Upper lobe of left lung (tissue), 6 donors: ENCODE results near the gene KANSL1. TPM values are rescaled to one million over a fixed set of nuclear protein-coding genes. Genes with fewer than 3 reads are reported as not detected.

Source experiments
- ATAC-seq, 2 donors: fragments of 200-7000 bp; cut with Tn5 transposase; one replicate each; pipeline ENCODE4 v1.9.1; 2022; ENCODE audit warnings: mild to moderate bottlenecking in 2 of 2, moderate library complexity in 2 of 2; ENCODE audit not compliant: low FRiP score in 2 of 2
- DNase-seq, 2 donors: peaks; one replicate each; pipeline ENCODE4 v3.0.0-alpha.2; 2019 to 2020
- H3K27ac ChIP-seq, 4 donors: fragments of 200-600 bp; sonication (generic); one replicate each; pipeline ENCODE4 v1.5.1; 2016 to 2019
- H3K27me3 ChIP-seq, 4 donors: fragments of 200-600 bp; sonication (generic); one replicate each; pipeline ENCODE4 v1.5.1; 2017 to 2019
- H3K36me3 ChIP-seq, 4 donors: fragments of 200-600 bp; sonication (generic); one replicate each; pipeline ENCODE4 v1.5.1; 2016 to 2019
- H3K4me1 ChIP-seq, 4 donors: fragments of 200-600 bp; sonication (generic); one replicate each; pipeline ENCODE4 v1.5.1; 2018 to 2019
- H3K4me3 ChIP-seq, 4 donors: fragments of 200-600 bp; sonication (generic); one replicate each; pipeline ENCODE4 v1.5.1; 2017 to 2019; ENCODE audit warnings: mild to moderate bottlenecking in 2 of 4, moderate library complexity in 1 of 4
- H3K9me3 ChIP-seq, 4 donors: fragments of 200-600 bp; sonication (generic); one replicate each; pipeline ENCODE4 v1.5.1; 2018 to 2019
- CTCF ChIP-seq, 6 experiments: fragments of 450-650 bp in 4 of 6; fragments of 200-600 bp in 2 of 6; sonication (generic) in 2 of 6; IDR thresholded peaks; one replicate each; pipeline ENCODE4 v1.5.1; 2016 to 2019; ENCODE audit warnings: antibody characterized with exemption in 6 of 6
- EP300 ChIP-seq, 4 donors: sonication (generic); formaldehyde crosslinking; IDR thresholded peaks; one replicate each; pipeline ENCODE4 v1.5.1; 2017; ENCODE audit warnings: antibody characterized with exemption in 4 of 4, control low read depth in 2 of 4
- POLR2A ChIP-seq, 4 donors: fragments of 450-650 bp; IDR thresholded peaks; one replicate each; pipeline ENCODE4 v1.5.1; 2016 to 2017; ENCODE audit warnings: antibody characterized with exemption in 4 of 4, mild to moderate bottlenecking in 2 of 4
- POLR2AphosphoS5 ChIP-seq, 2 donors: sonication (generic); formaldehyde crosslinking; IDR thresholded peaks; one replicate each; pipeline ENCODE4 v1.5.1; 2017; ENCODE audit warnings: antibody characterized with exemption in 2 of 2
- WGBS, 2 donors: methylation state at CpG; one replicate each; pipeline ENCODE4 v1.1.5; 2017 to 2018; 5-methylcytosine and 5-hydroxymethylcytosine counted together
- total RNA-seq, 6 donors: library from RNA; depleted of rRNA in 4 of 6; stranded (reverse); fragments of >200 nt in 4 of 6; gene quantifications; one replicate each; pipeline versions ENCODE4 v1.1.0 to v1.2.1, GENCODE V29; 2016 to 2021
- donor health status: DM: no; HTN: no; CAD: no; lungs with moderate emphysema.
- donor health status: DM: no; HTN: yes; CAD: no; lungs with severe emphysema.

Gene KANSL1
- total RNA-seq, 6 donors from 2014 or later, result 60.5 to 294 (median 108) TPM

GRCh38 chr17:46080118-46081017 is 112.9 kb downstream of the KANSL1 start:
- Histone ChIP-seq H3K4me3 (no peak overlapping the region), H3K27me3 (no peaks in the 10 kb centered on the region), H3K9me3 (no peaks in the 10 kb centered on the region), H3K27ac (no peak overlapping the region), H3K4me1 (peaks cover 4 to 28% (median 9%) of the 10 kb centered on the region in 4 donors), H3K36me3 (peaks cover 0 to 12% (median 0%) of the 10 kb centered on the region in 4 donors)
- no peak for TF ChIP-seq POLR2AphosphoS5 (IDR thresholded peaks at IDR 0.05)
- no peak for TF ChIP-seq CTCF (IDR thresholded peaks at IDR 0.05)
- TF ChIP-seq EP300 (IDR thresholded peaks at IDR 0.05), result no peak
- TF ChIP-seq POLR2A (IDR thresholded peaks at IDR 0.05), result no peak
- no peak for ATAC-seq
- 93 to 97% methylated on average over 6 of the region's 6 CpGs for WGBS, 2 donors
- no peak for DNase-seq

- DNase-seq, result no peak
- TF ChIP-seq EP300 (IDR thresholded peaks at IDR 0.05), result no peak
- no peak for TF ChIP-seq CTCF (IDR thresholded peaks at IDR 0.05)
- TF ChIP-seq POLR2A (IDR thresholded peaks at IDR 0.05), result no peak
- TF ChIP-seq POLR2AphosphoS5 (IDR thresholded peaks at IDR 0.05), result no peak
- H3K27ac ChIP-seq, result no peak overlapping the region
- no peak overlapping the region for H3K4me3 ChIP-seq
- ATAC-seq, result no peak
- no peaks in the 10 kb centered on the region for H3K9me3 ChIP-seq
- H3K36me3 ChIP-seq, result peaks cover 0 to 15% (median 0%) of the 10 kb centered on the region in 4 donors
- H3K27me3 ChIP-seq, result no peaks in the 10 kb centered on the region
- WGBS, 2 donors, result 69 to 78% methylated on average over 4 of the region's 4 CpGs
- peaks cover 4 to 28% (median 10%) of the 10 kb centered on the region in 4 donors for H3K4me1 ChIP-seq
These were observed 114.6 kb downstream of the KANSL1 start for GRCh38 chr17:46078675-46079074.

GRCh38 chr17:46074540-46074939 is 118.7 kb downstream of the KANSL1 start:
- H3K4me1 ChIP-seq, result peaks cover 0 to 18% (median 7%) of the 10 kb centered on the region in 4 donors
- ATAC-seq, result no peak

GRCh38 chr17:46072998-46073397 is 120.2 kb downstream of the KANSL1 start:
- ATAC-seq, result peak in 1 of 2 donors; percentile 78
- no peak overlapping the region for H3K4me3 ChIP-seq
- WGBS, 2 donors, result 93 to 98% methylated on average over 1 of the region's 1 CpG

More at GRCh38 chr17:46074540-46074939, 118.7 kb downstream of the KANSL1 start:
- Histone ChIP-seq H3K36me3 (peaks cover 0 to 3% (median 0%) of the 10 kb centered on the region in 4 donors), H3K27me3 (no peaks in the 10 kb centered on the region), H3K4me3 (no peak overlapping the region), H3K27ac (no peak overlapping the region), H3K9me3 (no peaks in the 10 kb centered on the region)
- TF ChIP-seq CTCF (IDR thresholded peaks at IDR 0.05) (no peak), POLR2AphosphoS5 (IDR thresholded peaks at IDR 0.05) (no peak), POLR2A (IDR thresholded peaks at IDR 0.05) (no peak), EP300 (IDR thresholded peaks at IDR 0.05) (no peak)
- WGBS, 2 donors, result 100% methylated on average over 1 of the region's 1 CpG
- no peak for DNase-seq

More at GRCh38 chr17:46072998-46073397, 120.2 kb downstream of the KANSL1 start:
- no peak overlapping the region for H3K27ac ChIP-seq
- H3K4me1 ChIP-seq, result peaks cover 0 to 9% (median 3%) of the 10 kb centered on the region in 4 donors
- DNase-seq, result no peak
- TF ChIP-seq CTCF (IDR thresholded peaks at IDR 0.05), result no peak
- no peak for TF ChIP-seq POLR2A (IDR thresholded peaks at IDR 0.05)
- TF ChIP-seq POLR2AphosphoS5 (IDR thresholded peaks at IDR 0.05), result no peak
- TF ChIP-seq EP300 (IDR thresholded peaks at IDR 0.05), result no peak
- peaks cover 0 to 3% (median 0%) of the 10 kb centered on the region in 4 donors for H3K36me3 ChIP-seq
- no peaks in the 10 kb centered on the region for H3K9me3 ChIP-seq
- no peaks in the 10 kb centered on the region for H3K27me3 ChIP-seq
